Ovary (tissue), 3 donors: ENCODE results near the gene AP5M1.

Experiments used
- EP300 ChIP-seq: sonication (generic); formaldehyde crosslinking; IDR thresholded peaks from one replicate; pipeline ENCODE4 v1.6.1; 2017; ENCODE audit warnings: antibody characterized with exemption
- POLR2A ChIP-seq: fragments of 450-650 bp; IDR thresholded peaks from one replicate; pipeline ENCODE4 v1.6.1; 2017; ENCODE audit warnings: antibody characterized with exemption, mild to moderate bottlenecking, moderate library complexity
- TF ChIP-seq, protein P1 (sequence below), 3 donors: fragments of 450-650 bp in 2 of 3; fragments of 200-600 bp in 1 of 3; IDR thresholded peaks; one replicate each; pipeline versions ENCODE4 v1.5.1 to v1.8.0; 2016 to 2022; ENCODE audit warnings: antibody characterized with exemption in 3 of 3, mild to moderate bottlenecking in 1 of 3
- donor health status: DM: no; HTN: no; CAD: no.

DNA sequence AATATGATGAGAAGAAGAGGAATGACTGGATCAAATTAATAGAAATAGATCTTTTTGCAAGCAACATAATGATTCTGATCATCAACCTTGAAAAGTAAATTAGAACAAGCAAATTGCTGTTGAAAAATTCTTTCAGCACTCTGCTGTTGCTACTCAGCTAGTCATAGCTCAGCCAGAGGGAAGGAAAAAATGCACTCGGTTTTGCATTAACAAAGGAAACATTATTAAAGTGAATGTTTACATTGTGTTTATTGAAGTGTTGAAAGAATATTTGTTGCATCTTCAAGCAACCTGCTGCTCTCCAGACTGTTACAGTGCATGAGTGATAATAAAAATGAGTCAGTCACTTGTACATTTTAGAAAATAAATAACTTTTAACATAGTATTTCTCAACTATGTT is 26.5 kb downstream of the AP5M1 start:
- TF ChIP-seq EP300 (no peak), POLR2A (no peak)
- TF ChIP-seq, protein P1, sequence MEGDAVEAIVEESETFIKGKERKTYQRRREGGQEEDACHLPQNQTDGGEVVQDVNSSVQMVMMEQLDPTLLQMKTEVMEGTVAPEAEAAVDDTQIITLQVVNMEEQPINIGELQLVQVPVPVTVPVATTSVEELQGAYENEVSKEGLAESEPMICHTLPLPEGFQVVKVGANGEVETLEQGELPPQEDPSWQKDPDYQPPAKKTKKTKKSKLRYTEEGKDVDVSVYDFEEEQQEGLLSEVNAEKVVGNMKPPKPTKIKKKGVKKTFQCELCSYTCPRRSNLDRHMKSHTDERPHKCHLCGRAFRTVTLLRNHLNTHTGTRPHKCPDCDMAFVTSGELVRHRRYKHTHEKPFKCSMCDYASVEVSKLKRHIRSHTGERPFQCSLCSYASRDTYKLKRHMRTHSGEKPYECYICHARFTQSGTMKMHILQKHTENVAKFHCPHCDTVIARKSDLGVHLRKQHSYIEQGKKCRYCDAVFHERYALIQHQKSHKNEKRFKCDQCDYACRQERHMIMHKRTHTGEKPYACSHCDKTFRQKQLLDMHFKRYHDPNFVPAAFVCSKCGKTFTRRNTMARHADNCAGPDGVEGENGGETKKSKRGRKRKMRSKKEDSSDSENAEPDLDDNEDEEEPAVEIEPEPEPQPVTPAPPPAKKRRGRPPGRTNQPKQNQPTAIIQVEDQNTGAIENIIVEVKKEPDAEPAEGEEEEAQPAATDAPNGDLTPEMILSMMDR (IDR thresholded peaks at IDR 0.05) = no peak
